ENCODE measurements around the gene PALM. TPM values are rescaled to one million over a fixed set of nuclear protein-coding genes. Genes with fewer than 3 reads are reported as not detected.

PALM gene
- polyA plus RNA-seq, 1 donor from 2014 or later: 74.8 TPM

GRCh38 chr19:680287-681028 lies 28.3 kb upstream of the PALM start:
- Histone ChIP-seq H2AFZ (ENCODE audit: low read depth, low read length) (peak overlapping the region; percentile 84), H3K9me3 (ENCODE audit: low read length) (no peaks in the 10 kb centered on the region), H3K4me3 (ENCODE audit: low read length) (peak overlapping the region; percentile 85), H4K20me1 (ENCODE audit: insufficient read depth) (no peaks in the 10 kb centered on the region), H3K4me2 (ENCODE audit: low read length) (no peak overlapping the region), H3K36me3 (ENCODE audit: insufficient read depth, low read length) (no peaks in the 10 kb centered on the region), H3K9me2 (ENCODE audit: insufficient read depth, low read length) (no peaks in the 10 kb centered on the region), H3K9ac (ENCODE audit: low read length) (peak overlapping the region; percentile 88), H3F3A (ENCODE audit: insufficient read depth, low read length, poor library complexity, severe bottlenecking) (no peaks in the 10 kb centered on the region), H3K27ac (ENCODE audit: low read length) (peak overlapping the region; percentile 90), H3K79me2 (replicated peaks; ENCODE audit: insufficient read depth, low read length) (no peaks in the 10 kb centered on the region), H3K27me3 (ENCODE audit: insufficient read depth, low read depth, low read length) (peaks cover 3% of the 10 kb centered on the region)
- TF ChIP-seq RAD21 (conservative IDR thresholded peaks at IDR 0.05): peak; percentile 62
- TF ChIP-seq TAF1 (IDR thresholded peaks at IDR 0.05; ENCODE audit: low read depth): no peak
- TF ChIP-seq REST (IDR thresholded peaks at IDR 0.05; ENCODE audit: borderline replicate concordance): no peak
- no peak for TF ChIP-seq EZH2 (IDR thresholded peaks at IDR 0.05; ENCODE audit: borderline replicate concordance, insufficient read depth, low read length, poor library complexity, severe bottlenecking)
- TF ChIP-seq SMC3 (conservative IDR thresholded peaks at IDR 0.05; ENCODE audit: poor library complexity): peak; percentile 69
- TF ChIP-seq MXI1 (conservative IDR thresholded peaks at IDR 0.05; ENCODE audit: poor library complexity, severe bottlenecking): peak; percentile 53
- peak; percentile 92 for TF ChIP-seq POLR2AphosphoS5 (IDR thresholded peaks at IDR 0.05)
- TF ChIP-seq CTCF (IDR thresholded peaks at IDR 0.05; ENCODE audit: poor library complexity, severe bottlenecking): peak; percentile 81
- TF ChIP-seq EP300 (conservative IDR thresholded peaks at IDR 0.05; ENCODE audit: poor library complexity, severe bottlenecking): no peak

- no peak overlapping the region for H2AFZ ChIP-seq (ENCODE audit: low read depth, low read length)
- TF ChIP-seq TAF1 (IDR thresholded peaks at IDR 0.05; ENCODE audit: low read depth): no peak
- no peak for TF ChIP-seq SMC3 (conservative IDR thresholded peaks at IDR 0.05; ENCODE audit: poor library complexity)
- TF ChIP-seq RAD21 (conservative IDR thresholded peaks at IDR 0.05): no peak
- no peak for TF ChIP-seq POLR2AphosphoS5 (IDR thresholded peaks at IDR 0.05)
- TF ChIP-seq EZH2 (IDR thresholded peaks at IDR 0.05; ENCODE audit: borderline replicate concordance, insufficient read depth, low read length, poor library complexity, severe bottlenecking): no peak
- no peak for TF ChIP-seq REST (IDR thresholded peaks at IDR 0.05; ENCODE audit: borderline replicate concordance)
- no peak for TF ChIP-seq CTCF (IDR thresholded peaks at IDR 0.05; ENCODE audit: poor library complexity, severe bottlenecking)
- no peak for TF ChIP-seq EP300 (conservative IDR thresholded peaks at IDR 0.05; ENCODE audit: poor library complexity, severe bottlenecking)
- no peak for TF ChIP-seq MXI1 (conservative IDR thresholded peaks at IDR 0.05; ENCODE audit: poor library complexity, severe bottlenecking)
- H3K9me2 ChIP-seq (ENCODE audit: insufficient read depth, low read length): no peaks in the 10 kb centered on the region
- H3K4me2 ChIP-seq (ENCODE audit: low read length): no peak overlapping the region
- H3K4me3 ChIP-seq (ENCODE audit: low read length): peak overlapping the region; percentile 85
- peak overlapping the region; percentile 73 for H3K9ac ChIP-seq (ENCODE audit: low read length)
- peak overlapping the region; percentile 90 for H3K27ac ChIP-seq (ENCODE audit: low read length)
- no peaks in the 10 kb centered on the region for H3F3A ChIP-seq (ENCODE audit: insufficient read depth, low read length, poor library complexity, severe bottlenecking)
- H3K9me3 ChIP-seq (ENCODE audit: low read length): no peaks in the 10 kb centered on the region
- H3K36me3 ChIP-seq (ENCODE audit: insufficient read depth, low read length): no peaks in the 10 kb centered on the region
- H3K27me3 ChIP-seq (ENCODE audit: insufficient read depth, low read depth, low read length): peaks cover 3% of the 10 kb centered on the region
- H3K79me2 ChIP-seq (replicated peaks; ENCODE audit: insufficient read depth, low read length): no peaks in the 10 kb centered on the region
- no peaks in the 10 kb centered on the region for H4K20me1 ChIP-seq (ENCODE audit: insufficient read depth)
Observed at GRCh38 chr19:681029-682019, 27.4 kb upstream of the PALM start.
